NCI-H2081 treated with DMSO at 0.1 percent for 48 hours (cell line): ENCODE measurements around the gene PEMT.

ENCODE experiments used
- DNase-seq: peaks from one replicate; lab custom pipeline; 2025; lab: John Stamatoyannopoulos, UW

Gene PEMT

GRCh38 chr17:17535957-17536356, 55.6 kb downstream of the PEMT start:
- DNase-seq: no peak

- DNase-seq: no peak
These were observed 57.5 kb downstream of the PEMT start for GRCh38 chr17:17533901-17534441.

- DNase-seq: no peak
These were observed 58.5 kb downstream of the PEMT start for GRCh38 chr17:17532991-17533390.

- no peak for DNase-seq
These were observed 60.4 kb downstream of the PEMT start for GRCh38 chr17:17531156-17531555.

- no peak for DNase-seq
These were observed 62.5 kb downstream of the PEMT start for GRCh38 chr17:17528696-17529652.

- no peak for DNase-seq
These were observed 63.5 kb downstream of the PEMT start for GRCh38 chr17:17527956-17528500.

GRCh38 chr17:17527534-17527933, 64.0 kb downstream of the PEMT start:
- DNase-seq: no peak

- DNase-seq: no peak
These were observed 65.1 kb downstream of the PEMT start for GRCh38 chr17:17526369-17526768.

GRCh38 chr17:17525956-17526355, 65.6 kb downstream of the PEMT start:
- DNase-seq: no peak

- DNase-seq: no peak
These were observed 66.2 kb downstream of the PEMT start for GRCh38 chr17:17525311-17525710.

GRCh38 chr17:17523731-17524490, 67.6 kb downstream of the PEMT start:
- no peak for DNase-seq

- DNase-seq: no peak
These were observed 68.3 kb downstream of the PEMT start for GRCh38 chr17:17523001-17523730.

GRCh38 chr17:17520599-17521232, 70.8 kb downstream of the PEMT start:
- no peak for DNase-seq

GRCh38 chr17:17519886-17520285, 71.6 kb downstream of the PEMT start:
- no peak for DNase-seq

GRCh38 chr17:17518951-17519350, 72.6 kb downstream of the PEMT start:
- no peak for DNase-seq

GRCh38 chr17:17518014-17518413, 73.5 kb downstream of the PEMT start:
- no peak for DNase-seq

GRCh38 chr17:17516941-17517720, 74.4 kb downstream of the PEMT start:
- DNase-seq: no peak

GRCh38 chr17:17515934-17516930, 75.3 kb downstream of the PEMT start:
- no peak for DNase-seq
